ENCODE results near the gene SCUBE3. TPM values are rescaled to one million over a fixed set of nuclear protein-coding genes. Genes with fewer than 3 reads are reported as not detected.

SCUBE3 gene
- total and polyA plus RNA-seq, 2 of the 8 experiments (the other 6 are each of a cell fraction or from before 2014, with no cell fraction given), result 0.80 to 1.0 TPM

- CTCF ChIA-PET (ENCODE audit: partially characterized antibody), result no interaction called here
- TF ChIP-seq NRF1 (IDR thresholded peaks at IDR 0.05; ENCODE audit: low read depth, low read length) (no peak), CHD2 (IDR thresholded peaks at IDR 0.05; ENCODE audit: low read length) (no peak), CBX8 (IDR thresholded peaks at IDR 0.05; ENCODE audit: borderline replicate concordance, low read depth, low read length) (no peak), SAP30 (IDR thresholded peaks at IDR 0.05; ENCODE audit: insufficient read depth, insufficient replicate concordance, low read length) (no peak), MAFK (IDR thresholded peaks at IDR 0.05; ENCODE audit: low read depth, low read length) (no peak), GTF2F1 (IDR thresholded peaks at IDR 0.05; ENCODE audit: borderline replicate concordance, low read depth, low read length) (no peak), TAF7 (optimal IDR thresholded peaks at IDR 0.05; ENCODE audit: borderline replicate concordance, low read depth, low read length) (no peak), TEAD4 (IDR thresholded peaks at IDR 0.05; ENCODE audit: low read depth, low read length) (no peak), POLR2AphosphoS5 (IDR thresholded peaks at IDR 0.05; ENCODE audit: low read depth, low read length) (no peak), SIX5 (IDR thresholded peaks at IDR 0.05; ENCODE audit: low read depth, low read length) (no peak), POU5F1 (IDR thresholded peaks at IDR 0.05; ENCODE audit: low read depth, low read length) (no peak), TAF1 (IDR thresholded peaks at IDR 0.05; ENCODE audit: low read depth, low read length) (no peak), GABPA (IDR thresholded peaks at IDR 0.05; ENCODE audit: borderline replicate concordance, insufficient read depth, low read length) (no peak), CHD1 (IDR thresholded peaks at IDR 0.05; ENCODE audit: low read depth, low read length) (no peak), EZH2 (IDR thresholded peaks at IDR 0.05; ENCODE audit: low read depth, low read length, severe bottlenecking) (no peak), BACH1 (IDR thresholded peaks at IDR 0.05; ENCODE audit: low read length) (no peak)
Measured at GRCh38 chr6:35262596-35262995, 48.8 kb downstream of the SCUBE3 start.

More at GRCh38 chr6:35262596-35262995, 48.8 kb downstream of the SCUBE3 start:
- H2BK20ac ChIP-seq (ENCODE audit: low read length), result no peak overlapping the region
- no peak overlapping the region for H2BK120ac ChIP-seq (replicated peaks; ENCODE audit: low read depth, low read length)
- H3K27ac ChIP-seq (ENCODE audit: low read depth, low read length), result no peak overlapping the region
- no peak overlapping the region for H3K4me3 ChIP-seq (ENCODE audit: extremely low read depth in 1 of 4, insufficient read depth in 2 of 4, low read depth in 3 of 4, low read length in 4 of 4)
- H3K56ac ChIP-seq (replicated peaks; ENCODE audit: insufficient read length, low read depth, low read length), result no peak overlapping the region
- H3K18ac ChIP-seq (ENCODE audit: extremely low read depth, low read length), result no peak overlapping the region
- FAIRE-seq, result no peak
- no peak overlapping the region for H2AFZ ChIP-seq (ENCODE audit: low read length)
- H3K4me2 ChIP-seq (ENCODE audit: insufficient read depth in 1 of 2, low read depth in 2 of 2, low read length in 2 of 2), result no peak overlapping the region
- 43% methylated on average over 2 of the region's 2 CpGs; no CpG with 5 or more reads in 1 of the 2 experiments for WGBS, 2 experiments (ENCODE audit: extremely low coverage in 1 of 2, insufficient coverage in 1 of 2, insufficient read length in 1 of 2, insufficient replicate concordance in 2 of 2, low coverage in 1 of 2, low lambda C conversion rate in 2 of 2, missing lambda C conversion rate in 1 of 2)
- no peak overlapping the region for H2BK5ac ChIP-seq (ENCODE audit: low read depth, low read length)
- H4K91ac ChIP-seq (replicated peaks; ENCODE audit: insufficient read length, low read length), result no peak overlapping the region
- H4K20me1 ChIP-seq (replicated peaks in 1 of 2; ENCODE audit: control insufficient read depth in 1 of 2, insufficient read depth in 2 of 2, low read length in 2 of 2), result peaks cover 0 to 1% of the 10 kb centered on the region in 2 experiments
- no peak overlapping the region for H4K8ac ChIP-seq (ENCODE audit: extremely low read depth, insufficient read depth, low read length)
- H3K27me3 ChIP-seq (replicated peaks in 1 of 4; ENCODE audit: control insufficient read depth in 3 of 4, extremely low read depth in 1 of 4, insufficient read depth in 3 of 4, low read length in 3 of 4), result no peaks in the 10 kb centered on the region
- no peak overlapping the region for H2BK15ac ChIP-seq (ENCODE audit: low read length)
- H3K79me2 ChIP-seq (ENCODE audit: control insufficient read depth in 1 of 2, insufficient read depth in 2 of 2, low read length in 2 of 2), result peaks cover 0 to 2% of the 10 kb centered on the region in 2 experiments; a peak in 1 of 4 replicates
- H3K9me3 ChIP-seq (ENCODE audit: insufficient read depth in 2 of 2, low read depth in 1 of 2, low read length in 1 of 2), result no peaks in the 10 kb centered on the region
- no peak overlapping the region for H3K4ac ChIP-seq (replicated peaks; ENCODE audit: insufficient read length, low read depth, low read length)
- no peak overlapping the region for H4K5ac ChIP-seq (ENCODE audit: insufficient read length, low read depth, low read length)
- POLR2A ChIA-PET (ENCODE audit: partially characterized antibody), result interaction anchor here (1.2 to 1.5 kb wide), 2 partner anchors 13 to 22 kb away, joined by 3 to 4 read pairs; no protein-coding TSS in a partner anchor
- no peak overlapping the region for H2BK12ac ChIP-seq (ENCODE audit: low read depth, low read length)
- no peak overlapping the region for H3K9ac ChIP-seq (replicated peaks in 1 of 4; ENCODE audit: extremely low read depth in 1 of 4, low read depth in 3 of 4, low read length in 3 of 4)
- H3K36me3 ChIP-seq (ENCODE audit: control insufficient read depth in 2 of 4, insufficient read depth in 4 of 4, low read length in 3 of 4), result no peaks in the 10 kb centered on the region
- H3K23me2 ChIP-seq (ENCODE audit: low read depth, low read length), result peaks cover 8% of the 10 kb centered on the region
- H2AK5ac ChIP-seq (ENCODE audit: low read depth, low read length), result no peak overlapping the region
- H3K4me1 ChIP-seq (replicated peaks in 1 of 4; ENCODE audit: control insufficient read depth in 3 of 4, insufficient read depth in 4 of 4, low read length in 3 of 4), result peaks cover 0 to 10% (median 0%) of the 10 kb centered on the region in 4 experiments; a peak in 3 of 7 replicates
- no peak for DNase-seq (ENCODE audit: low read depth in 1 of 2, low spot score in 2 of 2)
- no peak overlapping the region for H3K14ac ChIP-seq (ENCODE audit: insufficient read length)
- H3K79me1 ChIP-seq (ENCODE audit: low read depth, low read length), result no peaks in the 10 kb centered on the region
- H3K23ac ChIP-seq (ENCODE audit: insufficient read length), result no peak overlapping the region

All from H1 (cell line).